Transverse colon (tissue), 3 donors: Measurements from ENCODE around the gene ITGA8.

ENCODE experiments used
- CTCF ChIP-seq, 5 experiments: fragments of 200-600 bp in 3 of 5; fragments of 450-650 bp in 2 of 5; sonication (generic) in 3 of 5; IDR thresholded peaks; 1 replicate in 2 of 5; 2 replicates in 3 of 5; pipeline ENCODE4 v1.5.1; 2016 to 2017; ENCODE audit warnings: antibody characterized with exemption in 5 of 5, inconsistent platforms in 3 of 5, mild to moderate bottlenecking in 2 of 5, moderate library complexity in 1 of 5
- EP300 ChIP-seq: sonication (generic); formaldehyde crosslinking; IDR thresholded peaks from one replicate; pipeline ENCODE4 v1.6.1; 2017; ENCODE audit warnings: antibody characterized with exemption, low read depth

- TF ChIP-seq CTCF (IDR thresholded peaks at IDR 0.05) (no peak), EP300 (no peak)
These were observed 203.3 kb downstream of the ITGA8 start for GRCh38 chr10:15516256-15517085.
